Activated CD4-positive, alpha-beta memory T cell treated with anti-CD3 and anti-CD28 coated beads for 36 hours (primary cell): ENCODE data around the gene PHTF2. TPM values are rescaled to one million over a fixed set of nuclear protein-coding genes. Genes with fewer than 3 reads are reported as not detected.

Experiments
- CTCF ChIA-PET: fragments of 350-600 bp; sonication (Branson Sonifier 250); formaldehyde crosslinking; loops from one replicate; lab custom pipeline; 2021; ENCODE audit warnings: antibody characterized with exemption, inconsistent platforms; lab: Charles Lee
- POLR2A ChIA-PET: fragments of 350-600 bp; sonication (Branson Sonifier 250); formaldehyde crosslinking; loops from one replicate; lab custom pipeline; 2021; ENCODE audit warnings: antibody characterized with exemption; lab: Charles Lee
- DNase-seq: peaks from one replicate; pipeline ENCODE4 v3.0.0-alpha.2; 2020
- H3K27ac Mint-ChIP-seq: one replicate; pipeline ENCODE4 v1.8.0; 2021; ENCODE audit warnings: mixed read lengths
- H3K27me3 Mint-ChIP-seq: one replicate; pipeline ENCODE4 v1.8.0; 2021; ENCODE audit warnings: mixed read lengths
- H3K36me3 Mint-ChIP-seq: one replicate; pipeline ENCODE4 v1.8.0; 2021; ENCODE audit warnings: mixed read lengths
- H3K4me1 Mint-ChIP-seq: one replicate; pipeline ENCODE4 v1.8.0; 2021; ENCODE audit warnings: low read depth, mixed read lengths
- H3K4me3 Mint-ChIP-seq: one replicate; pipeline ENCODE4 v1.8.0; 2021; ENCODE audit warnings: mild to moderate bottlenecking, mixed read lengths
- H3K9me3 Mint-ChIP-seq: one replicate; pipeline ENCODE4 v1.8.0; 2021; ENCODE audit warnings: mixed read lengths
- intact Hi-C: fragments of 100-400 bp; cut with micrococcal nuclease; formaldehyde crosslinking; loops from one replicate; pipeline ENCODE4 v1.15.1; 2023
- total RNA-seq, 2 experiments: library from RNA; stranded (reverse); gene quantifications; one replicate each; pipeline ENCODE4 v1.2.3, GENCODE V29; 2021

Gene PHTF2
- total RNA-seq, 2 experiments from 2014 or later: 40.8 to 41.2 TPM

GRCh38 chr7:77913977-77914607, 115.5 kb downstream of the PHTF2 start:
- intact Hi-C loops: no loop called here

DNA sequence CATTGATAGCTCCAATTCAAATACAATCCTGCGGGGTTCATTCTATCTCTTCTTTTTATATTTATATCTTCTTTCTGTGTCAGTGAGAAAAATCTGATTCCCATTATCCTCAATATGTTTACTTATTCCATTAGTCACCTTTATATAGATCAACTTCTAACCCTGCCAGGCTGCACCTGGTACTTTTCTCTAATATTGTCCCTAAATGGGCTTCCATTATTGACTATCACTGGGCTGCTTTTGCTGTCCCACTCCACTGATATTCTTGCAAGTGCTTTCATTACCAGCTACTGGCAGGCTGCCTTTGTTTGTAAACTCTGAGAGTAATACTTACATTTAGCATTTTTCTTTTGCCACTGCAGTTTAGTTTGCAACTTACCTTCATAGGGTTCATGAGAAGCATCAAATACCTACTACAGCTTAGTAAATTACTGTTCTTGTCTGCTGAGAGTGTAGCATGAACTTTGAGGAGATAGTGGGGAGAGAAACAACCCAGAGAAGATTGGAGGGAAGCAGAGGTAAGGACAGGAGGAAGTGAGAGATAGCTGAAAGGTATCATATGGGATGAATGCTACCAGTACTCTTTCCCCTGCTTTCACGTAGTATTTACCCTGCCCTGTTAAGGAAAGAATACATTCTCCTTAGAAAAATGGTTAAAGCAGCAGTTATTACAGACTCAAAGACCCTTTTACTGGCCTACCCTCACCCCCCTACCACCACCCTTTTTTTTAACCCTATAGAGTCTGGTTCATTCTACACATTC, 119.1 kb downstream of the PHTF2 start:
- intact Hi-C loops: no loop called here
- Mint-ChIP-seq H3K4me1 (peaks cover 5% of the 10 kb centered on the region), H3K27me3 (no peaks in the 10 kb centered on the region), H3K36me3 (peaks cover 5% of the 10 kb centered on the region), H3K9me3 (no peaks in the 10 kb centered on the region), H3K27ac (no peak overlapping the region), H3K4me3 (no peak overlapping the region)
- DNase-seq: no peak
- ChIA-PET POLR2A (no interaction called here), CTCF (interaction anchor here (0.6 kb wide), 1 partner anchor 266 kb away, joined by 3 read pairs; no protein-coding TSS in a partner anchor)

More at GRCh38 chr7:77913977-77914607, 115.5 kb downstream of the PHTF2 start:
- Mint-ChIP-seq H3K27me3 (no peaks in the 10 kb centered on the region), H3K36me3 (peaks cover 3% of the 10 kb centered on the region), H3K4me1 (peaks cover 12% of the 10 kb centered on the region), H3K27ac (peak overlapping the region; percentile 26), H3K4me3 (no peak overlapping the region), H3K9me3 (no peaks in the 10 kb centered on the region)
- DNase-seq: no peak
- CTCF ChIA-PET: interaction anchor here (0.7 to 1.5 kb wide), 3 partner anchors 21 to 262 kb away, joined by 3 to 5 read pairs (median 5); no protein-coding TSS in a partner anchor
- POLR2A ChIA-PET: interaction anchor here (1.0 to 1.7 kb wide), 3 partner anchors 10 to 218 kb away, joined by 3 to 4 read pairs (median 3); partner anchors contain the start of gene RSBN1L

- DNase-seq: no peak
- no peaks in the 10 kb centered on the region for H3K9me3 Mint-ChIP-seq
- peaks cover 9% of the 10 kb centered on the region for H3K4me1 Mint-ChIP-seq
- H3K4me3 Mint-ChIP-seq: no peak overlapping the region
- intact Hi-C loops: no loop called here
- ChIA-PET POLR2A (no interaction called here), CTCF (no interaction called here)
- H3K27me3 Mint-ChIP-seq: no peaks in the 10 kb centered on the region
- H3K36me3 Mint-ChIP-seq: peaks cover 10% of the 10 kb centered on the region
- H3K27ac Mint-ChIP-seq: no peak overlapping the region
Observed at GRCh38 chr7:77918676-77919075, 120.1 kb downstream of the PHTF2 start.

DNA sequence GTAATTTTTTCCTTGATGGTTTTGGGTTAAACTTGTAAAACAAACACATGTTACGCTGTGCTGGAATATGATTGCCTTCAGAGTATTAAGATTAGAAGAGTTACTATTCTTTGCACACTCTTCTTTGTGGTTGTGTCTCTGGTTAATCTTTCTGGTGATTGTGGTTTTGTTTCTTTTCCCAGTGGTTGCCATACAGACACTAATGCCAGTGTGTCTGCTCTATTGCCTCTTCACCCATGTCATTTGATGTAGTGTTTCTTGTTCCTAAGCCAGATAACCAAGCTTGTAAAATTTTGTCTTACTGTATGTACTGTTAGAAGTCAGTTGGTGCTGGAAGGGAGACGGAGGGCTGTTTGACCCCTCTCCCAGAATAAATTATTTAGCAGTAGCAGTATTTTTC, 124.8 kb downstream of the PHTF2 start:
- intact Hi-C loops: loop anchor here (5.0 kb wide), 1 partner anchor 126 kb away; the partner anchor contains the start of genes PHTF2 and TMEM60
- Mint-ChIP-seq H3K27me3 (no peaks in the 10 kb centered on the region), H3K9me3 (no peaks in the 10 kb centered on the region), H3K27ac (no peak overlapping the region), H3K4me3 (no peak overlapping the region), H3K4me1 (peaks cover 5% of the 10 kb centered on the region), H3K36me3 (peaks cover 20% of the 10 kb centered on the region)
- DNase-seq: no peak
- ChIA-PET POLR2A (no interaction called here), CTCF (interaction anchor here (0.6 to 1.4 kb wide), 3 partner anchors 10 to 272 kb away, joined by 3 to 5 read pairs (median 3); no protein-coding TSS in a partner anchor)

DNA sequence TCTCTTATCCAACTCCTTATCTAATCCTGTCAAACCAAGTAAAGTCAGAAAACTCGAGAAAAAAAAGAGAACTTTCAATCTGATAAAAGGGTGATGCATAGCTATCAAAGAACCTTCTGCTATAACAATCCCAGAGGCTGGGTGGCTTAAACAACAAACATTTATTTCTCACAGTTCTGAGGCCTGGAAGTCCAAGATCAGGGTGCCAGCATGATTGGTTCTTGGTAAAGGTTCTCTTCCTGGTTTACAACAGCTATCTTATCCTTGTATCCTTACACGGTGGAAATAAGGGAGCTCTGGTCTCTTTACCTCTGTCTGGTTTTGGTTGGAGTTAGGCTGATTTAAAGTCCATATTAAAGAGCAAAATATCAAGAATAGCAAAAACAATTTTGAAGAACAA, 131.9 kb downstream of the PHTF2 start:
- Mint-ChIP-seq H3K27ac (no peak overlapping the region), H3K36me3 (peaks cover 12% of the 10 kb centered on the region)
- CTCF ChIA-PET: no interaction called here

GRCh38 chr7:77931841-77932240, 133.3 kb downstream of the PHTF2 start:
- CTCF ChIA-PET: interaction anchor here (1.0 to 1.1 kb wide), 2 partner anchors 9 to 280 kb away, joined by 3 to 4 read pairs; no protein-coding TSS in a partner anchor
- Mint-ChIP-seq H3K36me3 (peaks cover 12% of the 10 kb centered on the region), H3K27ac (no peak overlapping the region), H3K4me3 (no peak overlapping the region), H3K4me1 (peaks cover 10% of the 10 kb centered on the region), H3K27me3 (no peaks in the 10 kb centered on the region), H3K9me3 (no peaks in the 10 kb centered on the region)
- POLR2A ChIA-PET: interaction anchor here (1.0 kb wide), 1 partner anchor 15 kb away, joined by 3 read pairs; no protein-coding TSS in a partner anchor
- intact Hi-C loops: no loop called here
- DNase-seq: no peak

More for the DNA sequence above, 131.9 kb downstream of the PHTF2 start:
- no peak overlapping the region for H3K4me3 Mint-ChIP-seq
- H3K27me3 Mint-ChIP-seq: no peaks in the 10 kb centered on the region
- intact Hi-C loops: no loop called here
- POLR2A ChIA-PET: interaction anchor here (1.5 kb wide), 1 partner anchor 16 kb away, joined by 4 read pairs; no protein-coding TSS in a partner anchor
- no peak for DNase-seq
- peaks cover 7% of the 10 kb centered on the region for H3K4me1 Mint-ChIP-seq
- H3K9me3 Mint-ChIP-seq: no peaks in the 10 kb centered on the region

DNA sequence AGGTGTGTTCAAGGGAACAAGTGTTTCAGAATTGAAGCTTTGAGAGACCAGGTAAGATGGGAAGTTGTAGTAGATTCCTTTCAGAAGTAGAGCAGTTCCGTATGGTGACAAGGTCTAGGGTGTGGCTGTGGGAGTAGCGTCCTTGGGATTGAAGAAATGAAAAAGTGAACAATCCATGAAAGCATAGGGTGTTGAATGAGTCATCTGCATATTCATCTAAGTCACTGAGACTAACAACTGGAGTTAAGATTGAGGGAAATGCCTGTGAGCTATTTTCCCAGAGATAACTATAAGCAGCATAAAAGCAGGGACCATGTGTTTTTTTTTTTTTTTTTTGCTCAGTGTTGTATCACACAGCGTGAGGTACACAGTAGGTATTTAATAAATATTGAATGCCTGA, 134.8 kb downstream of the PHTF2 start:
- ChIA-PET POLR2A (interaction anchor here (0.6 kb wide), 2 partner anchors 32 to 49 kb away, joined by 3 read pairs; no protein-coding TSS in a partner anchor), CTCF (interaction anchor here (0.6 to 2.7 kb wide), 4 partner anchors 10 to 282 kb away, joined by 3 to 13 read pairs (median 5); no protein-coding TSS in a partner anchor)
- intact Hi-C loops: no loop called here

DNA sequence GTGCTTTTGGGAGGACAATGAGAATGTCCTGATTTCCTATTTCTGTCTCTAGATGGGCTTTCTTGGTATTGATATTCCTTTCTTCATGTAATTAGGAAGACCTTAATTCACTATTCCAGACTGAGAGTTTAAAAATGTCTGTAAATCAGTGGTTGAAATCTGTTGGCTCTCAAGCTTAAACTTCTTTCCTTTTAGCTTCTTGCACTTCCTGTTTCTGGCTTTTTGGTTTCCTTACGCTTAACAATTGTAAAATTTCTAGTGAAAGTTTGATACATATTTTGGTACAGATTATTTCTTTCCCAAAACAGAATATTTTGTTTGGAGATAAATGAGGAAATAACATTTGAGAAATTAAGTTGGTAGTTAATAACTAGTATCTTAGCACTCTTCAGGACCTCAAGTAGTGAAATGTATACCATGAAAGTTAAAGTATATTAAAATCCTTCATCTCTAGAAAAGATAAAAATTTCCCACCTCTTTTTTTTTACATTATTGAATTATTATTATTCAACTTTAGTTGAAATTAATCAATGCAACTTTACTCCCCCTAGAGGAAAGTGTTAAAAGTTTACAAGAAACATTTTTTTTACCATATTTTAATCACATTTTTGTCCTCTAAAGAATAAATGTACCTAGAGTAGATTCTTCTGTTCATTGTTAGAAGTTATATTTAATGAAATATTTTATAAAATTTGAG, 137.2 kb downstream of the PHTF2 start:
- peaks cover 10% of the 10 kb centered on the region for H3K4me1 Mint-ChIP-seq
- no peak overlapping the region for H3K4me3 Mint-ChIP-seq

More for the DNA sequence above, 134.8 kb downstream of the PHTF2 start:
- no peak overlapping the region for H3K27ac Mint-ChIP-seq
- H3K36me3 Mint-ChIP-seq: peaks cover 10% of the 10 kb centered on the region
- H3K9me3 Mint-ChIP-seq: no peaks in the 10 kb centered on the region
- no peak overlapping the region for H3K4me3 Mint-ChIP-seq
- DNase-seq: no peak
- peaks cover 10% of the 10 kb centered on the region for H3K4me1 Mint-ChIP-seq
- no peaks in the 10 kb centered on the region for H3K27me3 Mint-ChIP-seq

DNA sequence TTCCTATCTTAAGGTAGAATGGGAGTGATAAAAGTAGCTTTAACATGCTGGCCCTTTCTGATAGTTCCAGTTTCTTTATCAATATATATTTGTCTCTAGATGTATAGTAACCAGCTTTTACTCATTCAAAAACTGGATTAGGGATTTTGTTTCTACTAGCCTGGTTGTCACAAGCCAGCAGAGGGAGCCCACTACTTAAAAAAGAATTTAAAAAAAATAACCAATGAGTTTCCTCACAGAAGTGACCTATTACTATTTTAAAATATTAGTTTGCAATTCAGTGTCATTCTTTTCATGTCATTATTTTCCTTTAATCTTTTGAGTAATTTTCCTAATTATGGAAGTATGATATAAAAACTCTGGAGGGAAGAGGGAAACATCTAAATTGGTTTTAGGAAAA, 142.1 kb downstream of the PHTF2 start:
- Mint-ChIP-seq H3K36me3 (peaks cover 16% of the 10 kb centered on the region), H3K27ac (no peak overlapping the region), H3K4me1 (peaks cover 13% of the 10 kb centered on the region), H3K4me3 (no peak overlapping the region), H3K9me3 (no peaks in the 10 kb centered on the region), H3K27me3 (no peaks in the 10 kb centered on the region)
- POLR2A ChIA-PET: no interaction called here
- peak; percentile 18 for DNase-seq
- intact Hi-C loops: loop anchor here (1.0 to 5.0 kb wide), 2 partner anchors 82 to 100 kb away; no protein-coding TSS in a partner anchor
- CTCF ChIA-PET: interaction anchor here (0.7 to 3.1 kb wide), 6 partner anchors 9 to 103 kb away, joined by 3 to 12 read pairs (median 4); no protein-coding TSS in a partner anchor

More for the DNA sequence above, 137.2 kb downstream of the PHTF2 start:
- no peak for DNase-seq
- H3K27ac Mint-ChIP-seq: no peak overlapping the region
- intact Hi-C loops: loop anchor here (2.0 to 5.0 kb wide), 2 partner anchors 135 to 278 kb away; no protein-coding TSS in a partner anchor
- peaks cover 3% of the 10 kb centered on the region for H3K36me3 Mint-ChIP-seq
- H3K9me3 Mint-ChIP-seq: no peaks in the 10 kb centered on the region
- H3K27me3 Mint-ChIP-seq: no peaks in the 10 kb centered on the region
- POLR2A ChIA-PET: no interaction called here
- CTCF ChIA-PET: interaction anchor here (0.6 to 2.7 kb wide), 14 partner anchors 14 to 284 kb away, joined by 3 to 13 read pairs (median 4); partner anchors contain the start of genes PHTF2 and TMEM60

DNA sequence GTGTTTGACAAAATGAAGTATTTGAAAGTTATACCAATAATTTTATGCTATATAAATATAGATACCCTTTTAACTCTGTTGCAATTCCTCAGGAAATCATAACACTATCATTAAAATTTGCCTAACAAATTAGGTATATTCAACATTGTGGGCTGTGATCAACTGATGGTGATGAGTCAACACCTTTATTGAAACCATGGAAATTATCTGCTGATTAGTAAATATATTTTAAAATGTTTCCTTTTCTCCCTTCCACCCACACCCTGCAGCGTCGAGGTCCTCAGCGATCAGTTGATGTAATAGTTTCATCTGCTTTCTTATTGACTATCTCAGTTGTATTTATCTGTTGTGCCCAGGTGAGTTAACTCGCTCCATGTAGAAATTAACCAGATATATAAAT, 143.9 kb downstream of the PHTF2 start:
- Mint-ChIP-seq H3K36me3 (peaks cover 16% of the 10 kb centered on the region), H3K27ac (no peak overlapping the region), H3K27me3 (no peaks in the 10 kb centered on the region), H3K4me1 (peaks cover 12% of the 10 kb centered on the region), H3K9me3 (no peaks in the 10 kb centered on the region), H3K4me3 (no peak overlapping the region)
- CTCF ChIA-PET: interaction anchor here (3.1 kb wide), 1 partner anchor 98 kb away, joined by 12 read pairs; no protein-coding TSS in a partner anchor
- no peak for DNase-seq
- POLR2A ChIA-PET: no interaction called here
- intact Hi-C loops: loop anchor here (5.0 kb wide), 1 partner anchor 80 kb away; no protein-coding TSS in a partner anchor
